Uterus (tissue), 2 donors: ENCODE data around the gene TBL2.

Experiments used
- POLR2A ChIP-seq, 2 donors: fragments of 450-650 bp; IDR thresholded peaks; one replicate each; pipeline ENCODE4 v1.6.1; 2016; ENCODE audit warnings: antibody characterized with exemption in 2 of 2, mild to moderate bottlenecking in 1 of 2, moderate library complexity in 1 of 2
- TF ChIP-seq, protein P1 (sequence below), 4 experiments: fragments of 200-600 bp in 2 of 4; fragments of 450-650 bp in 2 of 4; sonication (generic) in 2 of 4; IDR thresholded peaks; one replicate each; pipeline ENCODE4 v1.5.1; 2016 to 2019; ENCODE audit warnings: antibody characterized with exemption in 4 of 4, mild to moderate bottlenecking in 2 of 4, moderate library complexity in 1 of 4

DNA sequence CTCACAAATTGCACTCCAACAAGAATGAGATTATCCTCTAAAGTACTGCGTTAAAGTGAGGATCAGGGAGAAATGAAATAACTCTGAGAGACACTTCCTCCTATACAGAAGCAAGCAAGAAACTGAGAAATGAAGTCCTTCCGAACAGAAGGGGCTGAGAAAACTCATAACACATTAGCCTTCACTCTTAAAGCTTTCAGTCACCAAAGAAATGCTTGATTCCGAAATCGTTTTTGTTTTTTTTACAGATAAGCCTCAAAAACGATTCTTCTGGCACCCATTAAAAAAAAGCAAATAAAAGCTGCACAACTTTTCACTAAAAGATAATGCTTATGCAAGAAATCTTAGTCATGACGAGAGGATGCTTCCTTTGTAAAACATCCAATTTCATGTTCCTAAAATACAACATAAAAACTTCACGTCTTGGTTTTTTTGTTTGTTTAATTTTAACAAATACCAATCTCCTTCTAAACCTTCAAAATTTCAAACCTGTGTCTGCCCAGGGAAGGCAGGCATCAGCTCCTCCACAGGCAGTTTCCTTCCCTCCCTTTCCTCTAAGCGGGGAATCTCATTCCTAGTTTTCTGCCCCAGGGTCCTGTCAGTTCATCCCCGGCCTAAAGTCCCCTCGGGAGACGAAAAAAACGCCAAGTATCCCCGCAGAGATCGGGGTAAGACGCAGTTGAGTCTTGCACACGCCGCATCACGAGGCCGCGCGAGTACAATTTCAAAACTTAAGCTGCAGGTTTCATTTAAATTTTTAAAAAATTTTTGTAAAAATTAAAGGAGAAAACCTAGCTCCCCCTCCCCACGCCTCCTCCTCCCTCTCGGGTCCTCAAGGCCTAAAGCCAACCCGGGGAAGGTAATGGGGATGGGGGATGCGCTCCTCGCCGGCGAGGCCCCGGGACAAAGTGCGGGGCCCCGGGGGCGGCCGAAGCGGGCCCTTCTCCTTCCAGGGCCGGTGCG, 57.4 kb downstream of the TBL2 start:
- TF ChIP-seq, protein P1, sequence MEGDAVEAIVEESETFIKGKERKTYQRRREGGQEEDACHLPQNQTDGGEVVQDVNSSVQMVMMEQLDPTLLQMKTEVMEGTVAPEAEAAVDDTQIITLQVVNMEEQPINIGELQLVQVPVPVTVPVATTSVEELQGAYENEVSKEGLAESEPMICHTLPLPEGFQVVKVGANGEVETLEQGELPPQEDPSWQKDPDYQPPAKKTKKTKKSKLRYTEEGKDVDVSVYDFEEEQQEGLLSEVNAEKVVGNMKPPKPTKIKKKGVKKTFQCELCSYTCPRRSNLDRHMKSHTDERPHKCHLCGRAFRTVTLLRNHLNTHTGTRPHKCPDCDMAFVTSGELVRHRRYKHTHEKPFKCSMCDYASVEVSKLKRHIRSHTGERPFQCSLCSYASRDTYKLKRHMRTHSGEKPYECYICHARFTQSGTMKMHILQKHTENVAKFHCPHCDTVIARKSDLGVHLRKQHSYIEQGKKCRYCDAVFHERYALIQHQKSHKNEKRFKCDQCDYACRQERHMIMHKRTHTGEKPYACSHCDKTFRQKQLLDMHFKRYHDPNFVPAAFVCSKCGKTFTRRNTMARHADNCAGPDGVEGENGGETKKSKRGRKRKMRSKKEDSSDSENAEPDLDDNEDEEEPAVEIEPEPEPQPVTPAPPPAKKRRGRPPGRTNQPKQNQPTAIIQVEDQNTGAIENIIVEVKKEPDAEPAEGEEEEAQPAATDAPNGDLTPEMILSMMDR (IDR thresholded peaks at IDR 0.05), result no peak
- TF ChIP-seq POLR2A (IDR thresholded peaks at IDR 0.05), result no peak
